CD14-positive monocyte (primary cell): ENCODE data around the gene GALNT18. TPM values are rescaled to one million over a fixed set of nuclear protein-coding genes. Genes with fewer than 3 reads are reported as not detected.

Source experiments
- DNase-seq, 3 donors: peaks; one replicate each; pipeline ENCODE4 v3.0.0-alpha.2; 2011 to 2022
- H2AFZ ChIP-seq: 2 replicates; pipeline ENCODE4 v1.6.0; 2012; ENCODE audit warnings: mild to moderate bottlenecking, low read depth, low read length, inconsistent platforms; ENCODE audit not compliant: insufficient read depth, poor library complexity, severe bottlenecking
- H3K27ac ChIP-seq, 2 donors: 1 replicate in 1 of 2; 2 replicates in 1 of 2; pipeline ENCODE4 v1.5.1; 2012 to 2013; ENCODE audit warnings: low read length in 2 of 2, control low read depth in 1 of 2, inconsistent platforms in 1 of 2, low read depth in 1 of 2, mild to moderate bottlenecking in 1 of 2
- H3K27me3 ChIP-seq, 2 donors: one replicate each; pipeline versions ENCODE4 v1.6.0 to v1.6.1; 2011 to 2013; ENCODE audit warnings: low read length in 2 of 2; ENCODE audit not compliant: control insufficient read depth in 2 of 2, insufficient read depth in 2 of 2
- H3K36me3 ChIP-seq, 2 donors: replicated peaks in 1 of 2; 1 replicate in 1 of 2; 2 replicates in 1 of 2; pipeline versions ENCODE4 v1.5.1 to v1.6.1; 2012 to 2013; ENCODE audit warnings: low read length in 2 of 2, control low read depth in 1 of 2, inconsistent platforms in 1 of 2, mild to moderate bottlenecking in 1 of 2; ENCODE audit not compliant: insufficient read depth in 2 of 2, control insufficient read depth in 1 of 2
- H3K4me1 ChIP-seq, 2 donors: 1 replicate in 1 of 2; 2 replicates in 1 of 2; pipeline versions ENCODE4 v1.5.1 to v1.6.1; 2012 to 2013; ENCODE audit warnings: low read length in 2 of 2, control low read depth in 1 of 2, inconsistent platforms in 1 of 2, mild to moderate bottlenecking in 1 of 2, moderate library complexity in 1 of 2; ENCODE audit not compliant: insufficient read depth in 2 of 2, control insufficient read depth in 1 of 2
- H3K4me2 ChIP-seq: replicated peaks from 2 replicates; pipeline ENCODE3; 2012; ENCODE audit warnings: low read length, moderate library complexity, mild to moderate bottlenecking; ENCODE audit not compliant: poor library complexity, severe bottlenecking; ENCODE audit errors: extremely low read depth
- H3K4me3 ChIP-seq, 3 experiments: fragments of 200-600 bp in 1 of 3; sonication (generic) in 1 of 3; replicated peaks in 1 of 3; 1 replicate in 2 of 3; 2 replicates in 1 of 3; pipeline ENCODE4 v1.5.1; 2011 to 2013; ENCODE audit warnings: low read length in 3 of 3, mild to moderate bottlenecking in 3 of 3, control low read depth in 2 of 3, low read depth in 2 of 3, inconsistent platforms in 1 of 3, moderate library complexity in 1 of 3
- H3K79me2 ChIP-seq: 2 replicates; pipeline ENCODE4 v1.6.0; 2012; ENCODE audit warnings: mild to moderate bottlenecking, control low read depth, inconsistent platforms, low read length, moderate library complexity; ENCODE audit not compliant: insufficient read depth
- H3K9ac ChIP-seq: 2 replicates; pipeline ENCODE4 v1.6.0; 2017; ENCODE audit warnings: low read length, mild to moderate bottlenecking; ENCODE audit not compliant: insufficient read depth, poor library complexity, severe bottlenecking
- H3K9me3 ChIP-seq, 2 donors: replicated peaks in 1 of 2; 1 replicate in 1 of 2; 2 replicates in 1 of 2; pipeline versions ENCODE4 v1.5.1 to v1.6.1; 2012 to 2013; ENCODE audit warnings: low read length in 2 of 2, control low read depth in 1 of 2; ENCODE audit not compliant: control insufficient read depth in 1 of 2, insufficient read depth in 1 of 2
- H4K20me1 ChIP-seq: 2 replicates; pipeline ENCODE4 v1.6.0; 2012; ENCODE audit warnings: mild to moderate bottlenecking, low read length, control low read depth, moderate library complexity; ENCODE audit not compliant: insufficient read depth
- H3K27ac Mint-ChIP-seq, 7 donors: one replicate each; pipeline ENCODE4 v1.8.0; 2020; ENCODE audit warnings: mild to moderate bottlenecking in 7 of 7, mixed read lengths in 7 of 7, moderate library complexity in 6 of 7, inconsistent platforms in 2 of 7
- H3K27me3 Mint-ChIP-seq, 3 donors: one replicate each; pipeline ENCODE4 v1.8.0; 2021 to 2022; ENCODE audit warnings: low read depth in 3 of 3, mild to moderate bottlenecking in 3 of 3, mixed read lengths in 3 of 3, moderate library complexity in 3 of 3, inconsistent platforms in 1 of 3
- H3K36me3 Mint-ChIP-seq, 2 donors: one replicate each; pipeline ENCODE4 v1.8.0; 2020; ENCODE audit warnings: mixed read lengths in 2 of 2, inconsistent platforms in 1 of 2, mild to moderate bottlenecking in 1 of 2
- H3K4me1 Mint-ChIP-seq: one replicate; pipeline ENCODE4 v1.8.0; 2020; ENCODE audit warnings: mild to moderate bottlenecking, mixed read lengths
- H3K4me3 Mint-ChIP-seq, 2 donors: one replicate each; pipeline ENCODE4 v1.8.0; 2020; ENCODE audit warnings: mild to moderate bottlenecking in 2 of 2, mixed read lengths in 2 of 2, moderate library complexity in 1 of 2
- H3K9me3 Mint-ChIP-seq, 7 donors: one replicate each; pipeline ENCODE4 v1.8.0; 2020 to 2022; ENCODE audit warnings: mixed read lengths in 7 of 7, mild to moderate bottlenecking in 6 of 7, moderate library complexity in 6 of 7, inconsistent platforms in 2 of 7
- CTCF ChIP-seq: fragments of 200-600 bp; IDR thresholded peaks from one replicate; pipeline ENCODE4 v1.8.0; 2022; ENCODE audit warnings: antibody characterized with exemption, mild to moderate bottlenecking
- WGBS: methylation state at CpG from one replicate; pipeline ENCODE4 v1.1.5; 2013; ENCODE audit warnings: missing lambda C conversion rate; ENCODE audit not compliant: insufficient coverage; 5-methylcytosine and 5-hydroxymethylcytosine counted together
- intact Hi-C, 2 donors: fragments of 100-400 bp; cut with micrococcal nuclease; formaldehyde crosslinking; loops; one replicate each; pipeline versions ENCODE4 v1.15.0 to v1.15.1; 2023
- polyA plus RNA-seq, 3 donors: library from polyadenylated mRNA; depleted of rRNA in 1 of 3; unstranded in 2 of 3; stranded (reverse) in 1 of 3; fragments of 300-500 nt in 2 of 3; fragments of >200 nt in 1 of 3; fragmentation: Illumina TruSeq in 2 of 3; gene quantifications; 1 replicate in 2 of 3; 2 replicates in 1 of 3; pipeline ENCODE4 v1.2.3, GENCODE V29; 2012 to 2021

Gene GALNT18
- polyA plus RNA-seq, 3 donors, result not detected

- Histone ChIP-seq H3K9me3 (no peaks in the 10 kb centered on the region), H3K9ac (no peak overlapping the region), H3K36me3 (no peaks in the 10 kb centered on the region), H4K20me1 (no peaks in the 10 kb centered on the region), H3K4me1 (no peaks in the 10 kb centered on the region), H3K4me3 (no peak overlapping the region), H3K4me2 (no peak overlapping the region), H2AFZ (no peak overlapping the region), H3K79me2 (no peaks in the 10 kb centered on the region), H3K27me3 (no peaks in the 10 kb centered on the region), H3K27ac (no peak overlapping the region)
- no peak overlapping the region for H3K27ac Mint-ChIP-seq
- no peaks in the 10 kb centered on the region for H3K36me3 Mint-ChIP-seq
- H3K27me3 Mint-ChIP-seq, result peaks cover 4 to 18% (median 13%) of the 10 kb centered on the region in 3 donors
- intact Hi-C loops, result no loop called here
- no peak for TF ChIP-seq CTCF
- WGBS, result 100% methylated on average over 1 of the region's 4 CpGs
- DNase-seq, result no peak
- H3K4me1 Mint-ChIP-seq, result no peaks in the 10 kb centered on the region
- no peak overlapping the region for H3K4me3 Mint-ChIP-seq
- H3K9me3 Mint-ChIP-seq, result peaks cover 0 to 4% (median 0%) of the 10 kb centered on the region in 7 donors
Measured at GRCh38 chr11:11389238-11389637, 232.6 kb downstream of the GALNT18 start.

GRCh38 chr11:11387622-11388305 is 234.0 kb downstream of the GALNT18 start:
- Histone ChIP-seq H3K9me3 (no peaks in the 10 kb centered on the region), H3K27ac (no peak overlapping the region), H3K36me3 (no peaks in the 10 kb centered on the region), H3K4me2 (no peak overlapping the region), H4K20me1 (no peaks in the 10 kb centered on the region), H3K9ac (no peak overlapping the region), H3K27me3 (no peaks in the 10 kb centered on the region), H3K79me2 (no peaks in the 10 kb centered on the region), H3K4me3 (no peak overlapping the region), H2AFZ (no peak overlapping the region), H3K4me1 (no peaks in the 10 kb centered on the region)
- WGBS, result 94% methylated on average over 3 of the region's 10 CpGs
- intact Hi-C loops, result no loop called here
- no peak overlapping the region for H3K27ac Mint-ChIP-seq
- TF ChIP-seq CTCF, result no peak
- no peaks in the 10 kb centered on the region for H3K36me3 Mint-ChIP-seq
- no peak overlapping the region for H3K4me3 Mint-ChIP-seq
- no peak for DNase-seq
- peaks cover 0 to 7% (median 0%) of the 10 kb centered on the region in 7 donors for H3K9me3 Mint-ChIP-seq
- no peaks in the 10 kb centered on the region for H3K4me1 Mint-ChIP-seq
- peaks cover 5 to 15% (median 13%) of the 10 kb centered on the region in 3 donors for H3K27me3 Mint-ChIP-seq
